NCI-H1694 treated with DMSO at 0.1 percent for 48 hours (cell line): ENCODE data around the gene CCR8.
"Not testable (repeated sequence)": the region's sequence is repeated elsewhere in the genome, so short reads cannot be mapped to it uniquely, and the experiment has no call there.

Experiments
- DNase-seq: peaks from one replicate; lab custom pipeline; 2025; lab: John Stamatoyannopoulos, UW

The CCR8 gene

DNA sequence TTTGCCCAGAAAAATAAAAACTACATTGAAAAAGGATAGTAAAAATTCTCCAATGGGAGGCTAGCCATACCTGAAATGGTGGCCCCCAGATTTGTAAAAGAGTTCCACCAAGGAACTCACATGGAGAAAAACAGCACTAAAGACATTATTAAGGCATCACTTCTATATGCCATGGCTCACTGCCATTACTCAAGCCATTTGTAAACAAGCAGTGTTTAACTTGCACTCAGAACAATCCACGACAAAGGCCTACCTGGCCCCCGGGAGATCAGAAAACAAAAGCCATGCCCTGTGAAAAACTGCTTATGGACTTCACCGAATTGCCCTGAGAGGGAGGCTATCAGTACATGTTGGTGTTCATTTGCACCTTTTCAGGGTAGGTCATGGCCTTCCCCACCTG, 19.6 kb downstream of the CCR8 start:
- no peak for DNase-seq

GRCh38 chr3:39350714-39351113, 21.2 kb downstream of the CCR8 start:
- DNase-seq = no peak

DNA sequence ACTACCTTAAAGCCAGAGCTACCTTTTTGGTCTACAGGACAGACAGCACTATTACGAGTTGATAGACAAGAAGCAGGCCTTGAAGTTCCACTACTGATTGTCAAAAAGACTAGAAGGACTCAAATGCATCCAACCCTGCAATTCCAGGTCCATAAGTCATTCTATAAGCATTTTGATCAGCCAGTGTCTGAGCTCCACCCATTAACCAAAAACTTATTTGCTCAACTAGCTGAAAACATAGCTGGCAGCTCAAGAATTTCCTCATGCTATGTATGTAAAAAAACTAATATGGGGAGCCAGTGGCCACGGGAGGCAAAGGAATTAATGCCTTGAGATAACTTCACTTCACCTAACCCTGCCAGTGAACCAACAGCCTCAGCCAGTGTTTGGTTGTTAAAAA, 21.6 kb downstream of the CCR8 start:
- DNase-seq = not testable (repeated sequence)

DNA sequence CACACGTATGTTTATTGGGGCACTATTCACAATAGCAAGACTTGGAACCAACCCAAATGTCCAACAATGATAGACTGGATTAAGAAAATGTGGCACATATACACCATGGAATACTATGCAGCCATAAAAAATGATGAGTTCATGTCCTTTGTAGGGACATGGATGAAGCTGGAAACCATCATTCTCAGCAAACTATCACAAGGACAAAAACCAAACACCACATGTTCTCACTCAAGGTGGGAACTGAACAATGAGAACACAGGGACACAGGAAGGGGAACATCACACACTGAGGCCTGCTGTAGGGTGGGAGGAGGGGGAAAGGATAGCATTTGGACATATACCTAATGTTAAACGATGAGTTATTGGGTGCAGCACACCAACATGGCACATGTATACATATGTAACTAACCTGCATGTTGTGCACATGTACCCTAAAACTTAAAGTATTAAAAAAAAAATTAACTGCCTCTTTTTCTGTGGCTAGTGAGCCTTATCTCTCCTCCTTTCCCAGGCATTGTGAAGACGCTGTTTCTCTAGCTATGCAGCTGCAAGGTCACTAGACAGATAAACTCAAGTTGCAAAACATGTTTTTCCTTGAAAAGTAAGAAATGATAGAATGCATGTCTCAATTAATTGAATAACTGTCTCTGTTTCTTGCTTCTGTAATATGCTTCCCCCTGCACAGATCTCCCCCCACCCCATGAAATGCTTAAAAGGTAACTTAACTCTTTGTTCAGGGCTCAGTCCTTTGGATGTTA, 23.8 kb downstream of the CCR8 start:
- DNase-seq = not testable (repeated sequence)

GRCh38 chr3:39358333-39358732, 28.8 kb downstream of the CCR8 start:
- DNase-seq = no peak

- DNase-seq = no peak
Observed at GRCh38 chr3:39361252-39361927, 31.9 kb downstream of the CCR8 start.

DNA sequence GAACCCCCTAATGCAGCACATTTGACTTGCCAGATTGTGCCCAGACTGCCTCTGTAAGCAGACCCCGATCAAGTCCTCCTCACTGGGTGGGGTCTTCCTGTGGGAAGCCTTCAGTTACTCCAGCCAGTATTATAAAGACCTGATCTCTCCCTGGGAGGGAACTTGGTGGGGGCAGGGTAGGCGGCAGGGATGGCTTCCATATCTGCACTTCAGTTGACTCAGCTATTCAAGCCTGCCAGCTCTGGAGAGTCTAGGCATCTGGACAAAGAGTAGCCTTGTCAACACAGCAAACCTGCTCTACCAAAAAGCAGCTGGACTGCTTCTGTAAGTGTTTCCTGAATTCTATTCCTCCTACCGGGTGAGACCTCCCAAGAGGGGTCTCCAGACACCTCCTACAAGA, 32.7 kb downstream of the CCR8 start:
- DNase-seq = no peak

GRCh38 chr3:39362812-39363211, 33.3 kb downstream of the CCR8 start:
- no peak for DNase-seq

DNA sequence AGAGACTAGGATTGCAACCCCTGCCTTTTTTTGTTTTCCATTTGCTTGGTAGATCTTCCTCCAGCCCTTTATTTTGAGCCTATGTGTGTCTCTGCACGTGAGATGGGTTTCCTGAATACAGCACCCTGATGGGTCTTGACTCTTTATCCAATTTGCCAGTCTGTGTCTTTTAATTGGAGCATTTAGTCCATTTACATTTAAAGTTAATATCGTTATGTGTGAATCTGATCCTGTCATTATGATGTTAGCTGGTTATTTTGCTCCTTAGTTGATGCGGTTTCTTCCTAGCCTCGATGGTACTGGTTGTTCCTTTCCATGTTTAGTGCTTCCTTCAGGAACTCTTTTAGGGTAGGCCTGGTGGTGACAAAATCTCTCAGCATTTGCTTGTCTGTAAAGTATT, 40.9 kb downstream of the CCR8 start:
- DNase-seq = not testable (repeated sequence)

- DNase-seq = no peak
Observed at GRCh38 chr3:39372833-39373232, 43.3 kb downstream of the CCR8 start.

GRCh38 chr3:39376959-39377634, 47.6 kb downstream of the CCR8 start:
- no peak for DNase-seq

GRCh38 chr3:39378088-39378487, 48.6 kb downstream of the CCR8 start:
- DNase-seq = no peak

GRCh38 chr3:39378957-39379777, 49.7 kb downstream of the CCR8 start:
- no peak for DNase-seq

DNA sequence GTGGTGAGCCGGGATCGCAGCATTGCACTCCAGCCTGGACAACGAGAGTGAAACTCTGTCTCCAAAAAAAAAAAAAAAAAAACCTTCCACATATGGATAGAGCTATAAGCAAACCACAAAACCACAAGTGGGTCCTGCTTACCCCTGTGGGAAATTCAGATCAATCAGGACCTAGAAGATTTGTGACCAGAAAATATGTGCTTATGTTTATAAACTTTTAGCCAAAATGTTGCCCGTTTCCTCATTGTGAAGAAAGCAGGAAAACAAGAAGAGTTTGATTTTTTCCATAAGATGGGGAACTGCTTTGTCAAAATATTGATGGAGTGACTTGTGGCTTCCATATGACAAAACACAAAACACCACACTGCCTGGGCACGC, 50.3 kb downstream of the CCR8 start:
- no peak for DNase-seq

- DNase-seq = no peak
Observed at GRCh38 chr3:39381432-39381831, 51.9 kb downstream of the CCR8 start.
